ENCODE data around the gene MGLL.

MGLL gene

GRCh38 chr3:127738192-127738840, 84.0 kb downstream of the MGLL start:
- DNase-seq (ENCODE audit: low read depth) = no peak

- no peak for DNase-seq (ENCODE audit: low read depth)
These were observed 85.3 kb downstream of the MGLL start for GRCh38 chr3:127736801-127737539.

- no peak for DNase-seq (ENCODE audit: low read depth)
These were observed 86.3 kb downstream of the MGLL start for GRCh38 chr3:127735767-127736693.

GRCh38 chr3:127734754-127735473, 87.4 kb downstream of the MGLL start:
- no peak for DNase-seq (ENCODE audit: low read depth)

GRCh38 chr3:127734181-127734720, 88.1 kb downstream of the MGLL start:
- no peak for DNase-seq (ENCODE audit: low read depth)

GRCh38 chr3:127733781-127734180, 88.5 kb downstream of the MGLL start:
- DNase-seq (ENCODE audit: low read depth) = no peak

- no peak for DNase-seq (ENCODE audit: low read depth)
These were observed 89.4 kb downstream of the MGLL start for GRCh38 chr3:127732879-127733350.

GRCh38 chr3:127732303-127732702, 90.0 kb downstream of the MGLL start:
- no peak for DNase-seq (ENCODE audit: low read depth)

GRCh38 chr3:127731546-127732289, 90.6 kb downstream of the MGLL start:
- DNase-seq (ENCODE audit: low read depth) = no peak

- DNase-seq (ENCODE audit: low read depth) = no peak
These were observed 91.5 kb downstream of the MGLL start for GRCh38 chr3:127730666-127731295.

GRCh38 chr3:127730171-127730570, 92.1 kb downstream of the MGLL start:
- no peak for DNase-seq (ENCODE audit: low read depth)

- no peak for DNase-seq (ENCODE audit: low read depth)
These were observed 92.7 kb downstream of the MGLL start for GRCh38 chr3:127729556-127730056.

GRCh38 chr3:127728417-127729015, 93.8 kb downstream of the MGLL start:
- DNase-seq (ENCODE audit: low read depth) = no peak

- DNase-seq (ENCODE audit: low read depth) = no peak
These were observed 95.4 kb downstream of the MGLL start for GRCh38 chr3:127726894-127727293.

- no peak for DNase-seq (ENCODE audit: low read depth)
These were observed 99.2 kb downstream of the MGLL start for GRCh38 chr3:127723011-127723567.

- no peak for DNase-seq (ENCODE audit: low read depth)
These were observed 100.1 kb downstream of the MGLL start for GRCh38 chr3:127722091-127722784.

GRCh38 chr3:127720985-127721935, 101.1 kb downstream of the MGLL start:
- DNase-seq (ENCODE audit: low read depth) = no peak

Data from stimulated activated CD8-positive, alpha-beta memory T cell treated with anti-CD3 and anti-CD28 coated beads, Interleukin-12 subunit alpha, Interleukin-12 subunit beta, amount 100 ng/mL, for 4 hours (primary cell).